Stimulated activated CD8-positive, alpha-beta memory T cell treated with anti-CD3 and anti-CD28 coated beads, Interleukin-15, amount 100 ng/mL, for 1 hour (primary cell): ENCODE measurements around the gene QRICH2.
"Not testable (repeated sequence)": the region's sequence is repeated elsewhere in the genome, so short reads cannot be mapped to it uniquely, and the experiment has no call there.

ENCODE experiments used
- DNase-seq: peaks from one replicate; pipeline ENCODE4 v3.0.0-alpha.2; 2020; ENCODE audit warnings: low read depth

Gene QRICH2

DNA sequence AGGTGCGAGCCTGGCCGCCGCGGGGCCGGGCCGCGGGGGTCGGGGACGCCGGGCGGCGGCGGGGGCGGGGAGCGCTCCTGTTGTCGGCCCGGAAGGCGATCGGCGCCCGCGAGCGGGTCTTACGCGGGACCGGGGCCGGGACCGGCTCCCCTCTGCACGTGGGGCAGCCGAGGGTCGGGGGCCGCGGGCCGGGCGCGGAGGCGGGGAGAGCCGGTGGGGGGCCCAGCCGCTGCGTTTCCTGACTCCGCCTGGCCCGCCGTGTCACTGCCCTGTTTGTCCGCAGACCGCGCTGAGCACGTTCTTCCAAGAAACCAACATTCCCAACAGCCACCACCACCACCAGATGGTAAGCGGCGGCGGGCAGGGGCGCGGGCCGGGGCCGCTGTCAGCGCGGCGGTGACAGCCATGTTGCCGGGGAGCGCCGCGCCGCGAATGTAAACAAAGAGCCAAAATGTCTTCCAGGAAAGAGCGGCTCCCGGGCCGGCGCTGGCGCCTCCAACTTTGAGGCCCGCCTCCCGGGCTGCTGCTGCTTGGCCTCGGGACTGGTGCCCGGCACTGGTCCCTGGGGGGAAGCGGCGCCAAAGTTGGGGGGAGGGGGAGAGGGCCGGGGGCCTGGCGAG is 42.3 kb downstream of the QRICH2 start:
- DNase-seq, result no peak

DNA sequence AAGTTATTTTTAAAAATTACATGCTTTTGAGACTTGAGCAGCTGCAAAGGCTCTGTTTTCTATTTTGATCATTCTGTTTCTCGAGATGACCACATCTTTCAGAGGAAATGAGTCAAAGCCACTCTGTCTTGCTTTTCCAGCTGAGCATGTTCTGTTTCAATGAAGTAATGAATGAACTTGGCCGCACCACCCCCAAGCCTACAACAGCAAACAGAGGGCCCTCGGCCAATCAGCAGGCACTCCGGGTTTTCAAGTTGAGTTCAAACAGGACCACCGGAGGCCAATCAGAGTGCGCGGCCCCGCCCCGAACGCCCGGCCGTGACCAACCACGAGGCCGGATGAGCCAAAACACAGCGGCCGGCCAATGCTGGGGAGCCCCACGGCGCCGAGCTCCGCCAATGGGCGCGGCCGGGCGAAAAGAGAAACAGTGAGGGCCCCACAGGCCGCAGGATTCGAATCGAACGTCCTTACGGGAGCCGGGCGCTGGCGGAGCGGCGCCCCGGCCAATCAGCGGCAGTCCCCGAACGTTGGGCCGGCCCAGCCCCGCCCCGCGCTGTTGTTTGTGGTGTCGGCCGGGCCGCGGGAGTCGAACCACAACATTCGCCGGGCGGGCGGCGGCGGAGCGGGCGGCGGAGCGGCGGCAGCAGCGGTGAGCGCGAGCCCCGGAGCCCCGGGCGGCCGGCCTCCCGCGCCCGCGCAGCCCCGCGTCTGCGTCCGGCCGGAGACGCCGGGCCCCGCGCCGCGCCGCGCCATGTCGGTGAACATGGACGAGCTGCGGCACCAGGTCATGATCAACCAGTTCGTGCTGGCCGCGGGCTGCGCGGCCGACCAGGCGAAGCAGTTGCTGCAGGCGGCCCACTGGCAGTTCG is 43.1 kb downstream of the QRICH2 start, which contains the start of gene UBALD2:
UBALD2 (plus strand) TSS at position 594 of the 869 bp plus-strand sequence; CDS start at position 752, 158 bp downstream.
- DNase-seq, result peak; percentile 96

DNA sequence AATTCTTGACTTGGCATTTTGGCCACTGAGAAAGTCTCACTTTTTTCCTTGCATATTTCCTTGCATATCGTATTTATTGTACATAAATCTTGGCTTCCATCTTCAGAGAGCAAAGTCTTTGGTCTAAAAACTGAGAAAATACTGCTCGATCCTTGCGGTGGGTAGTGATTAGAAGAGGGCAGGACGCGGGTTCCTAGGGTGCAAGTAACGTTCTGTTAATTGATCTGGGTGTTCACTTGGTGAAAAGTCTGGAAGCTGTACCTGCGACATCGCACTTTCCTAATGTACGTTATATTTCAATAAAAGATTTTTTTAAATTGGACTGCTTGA is 43.7 kb downstream of the QRICH2 start:
- DNase-seq, result no peak

DNA sequence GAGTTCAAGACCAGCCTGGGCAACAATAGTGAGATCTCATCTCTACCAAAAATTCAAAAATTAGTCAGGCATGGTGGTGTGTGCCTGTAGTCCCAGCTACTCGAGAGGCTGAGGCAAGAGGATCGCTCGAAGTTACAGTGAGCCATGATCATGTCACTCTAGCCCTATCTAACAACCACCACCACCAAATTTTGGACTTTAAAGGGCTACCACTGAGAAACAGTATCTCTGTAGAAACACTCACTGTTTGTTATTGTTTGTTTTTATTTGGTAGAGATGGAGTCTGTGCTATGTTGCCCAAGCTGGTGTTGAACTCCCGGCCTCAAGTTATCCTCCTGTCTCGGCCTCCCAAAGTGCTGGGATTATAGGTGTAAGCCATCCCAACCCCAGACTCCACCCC is 44.2 kb downstream of the QRICH2 start:
- no peak for DNase-seq

DNA sequence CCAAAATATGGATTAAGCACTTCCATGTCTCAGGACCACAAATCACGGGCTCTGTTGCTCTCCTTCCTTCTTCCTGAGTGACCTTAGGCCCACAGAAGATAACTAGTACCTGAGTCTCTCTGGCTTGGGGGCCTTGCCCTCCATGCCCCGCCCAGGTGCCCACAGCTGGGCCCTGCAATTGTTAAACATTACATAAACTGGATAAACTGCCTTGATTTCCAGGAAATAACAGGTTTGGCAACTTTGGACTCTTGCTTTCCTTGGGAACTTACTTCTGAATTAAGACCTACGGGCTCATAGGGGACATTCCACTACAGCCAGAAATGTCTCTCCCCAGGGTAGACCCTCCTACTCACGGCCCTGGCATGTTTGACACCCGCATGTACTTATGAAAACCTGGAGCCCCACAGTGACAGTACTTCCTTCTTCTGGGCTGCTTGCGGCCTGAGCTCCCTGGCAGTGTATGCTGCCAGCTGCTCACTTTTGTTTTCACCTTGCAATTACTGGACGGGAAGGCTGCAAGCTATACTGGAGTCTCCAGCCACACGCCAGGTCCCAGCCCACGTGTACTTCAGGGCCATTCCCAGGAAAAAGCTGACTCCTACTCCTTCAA is 45.2 kb downstream of the QRICH2 start:
- no peak for DNase-seq

DNA sequence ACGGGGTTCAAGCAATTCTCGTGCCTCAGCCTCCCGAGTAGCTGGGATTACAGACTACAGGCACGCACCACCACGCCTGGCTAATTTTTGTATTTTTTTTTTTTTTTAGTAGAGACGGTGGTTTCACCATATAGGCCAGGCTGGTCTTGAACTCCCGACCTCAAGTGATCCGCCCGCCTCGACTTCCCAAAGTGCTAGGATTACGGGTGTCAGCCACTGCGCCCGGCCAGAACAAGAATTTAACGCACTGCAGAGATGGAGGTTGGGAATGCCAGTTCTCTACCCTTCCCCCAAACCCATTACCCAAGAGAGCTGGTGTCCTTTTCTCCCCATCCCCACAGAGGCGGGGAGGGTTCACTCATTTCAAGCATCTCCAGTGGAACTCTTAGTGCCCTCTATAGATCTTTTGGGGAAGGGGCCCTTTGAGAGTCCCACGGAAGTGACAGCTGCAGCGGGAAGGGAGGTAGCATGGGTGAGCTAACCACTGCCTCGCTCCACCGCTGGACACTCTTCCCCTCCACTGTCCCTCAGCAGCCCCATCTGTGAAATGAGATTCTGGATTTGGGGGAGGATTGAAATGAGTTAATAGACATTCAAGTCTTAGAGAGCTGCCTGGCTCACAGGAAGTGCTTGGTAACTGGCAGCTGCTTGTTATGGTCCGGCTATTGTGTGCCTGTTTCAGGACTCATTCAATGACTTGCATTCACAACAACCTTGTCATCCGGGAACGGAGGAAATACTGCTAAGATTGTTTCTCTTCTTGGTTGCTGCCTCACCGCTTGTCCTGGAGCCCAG is 46.5 kb downstream of the QRICH2 start:
- DNase-seq, result no peak

DNA sequence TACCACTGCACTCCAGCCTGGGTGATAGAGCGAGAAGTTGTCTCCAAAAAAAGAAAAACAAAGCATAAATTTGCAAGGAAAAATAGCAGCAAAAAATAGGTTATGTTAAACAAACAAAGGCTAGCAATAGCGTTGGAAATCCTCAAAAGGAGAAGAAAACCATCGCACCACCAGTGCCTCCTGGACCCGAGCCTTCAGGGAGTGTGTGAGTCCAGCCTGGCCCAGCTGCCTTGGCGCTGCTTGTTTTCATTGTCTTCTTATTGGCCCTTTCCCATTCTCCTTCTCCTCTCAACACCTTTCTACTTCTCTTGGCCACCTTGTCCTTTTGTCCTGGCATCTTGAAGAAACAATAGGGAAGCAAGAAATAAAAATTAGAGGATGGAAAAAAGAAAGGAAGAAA is 47.4 kb downstream of the QRICH2 start:
- DNase-seq, result no peak

DNA sequence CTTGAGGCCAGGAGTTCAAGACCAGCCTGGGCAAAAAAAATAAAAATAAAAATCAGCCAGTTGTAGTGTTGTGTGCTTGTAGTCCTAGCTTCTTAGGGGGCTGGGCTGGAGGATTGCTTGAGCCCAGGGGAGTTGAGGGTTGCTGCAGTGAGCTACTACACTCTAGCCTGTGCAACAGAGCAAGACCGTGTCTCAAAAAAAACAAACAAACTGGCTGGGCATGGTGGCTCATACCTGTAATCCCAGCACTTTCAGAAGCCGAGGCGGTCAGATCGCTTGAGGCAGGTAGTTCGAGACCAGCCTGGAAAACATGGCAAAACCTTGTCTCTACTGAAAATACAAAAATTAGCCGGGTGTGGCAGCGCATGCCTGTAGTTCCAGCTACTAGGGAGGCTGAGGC is 47.9 kb downstream of the QRICH2 start:
- DNase-seq, result no peak

DNA sequence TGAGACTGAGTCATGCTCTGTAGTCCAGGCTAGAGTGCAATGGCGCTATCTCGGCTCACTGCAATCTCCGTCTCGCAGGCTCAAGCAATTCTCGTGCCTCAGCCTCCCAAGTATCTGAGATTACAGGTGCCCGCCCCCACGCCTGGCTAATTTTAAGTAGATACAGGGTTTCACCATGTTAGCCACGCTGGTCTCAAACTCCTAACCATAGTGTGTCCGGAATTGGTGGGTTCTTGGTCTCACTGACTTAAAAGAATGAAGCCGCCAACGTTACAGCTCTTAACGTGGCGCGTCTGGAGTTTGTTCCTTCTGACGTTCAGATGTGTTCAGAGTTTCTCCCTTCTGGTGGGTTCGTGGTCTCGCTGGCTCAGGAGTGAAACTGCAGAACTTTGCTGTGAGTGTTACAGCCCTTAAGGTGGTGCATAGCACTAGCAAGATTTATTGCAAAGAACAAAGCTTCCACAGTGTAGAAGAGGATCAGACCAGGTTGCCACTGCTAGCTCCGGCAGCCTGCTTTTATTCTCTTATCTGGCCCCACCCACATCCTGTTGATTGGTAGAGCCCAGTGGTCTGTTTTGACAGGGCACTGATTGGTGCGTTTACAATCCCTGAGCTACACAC is 51.5 kb downstream of the QRICH2 start:
- not testable (repeated sequence) for DNase-seq

DNA sequence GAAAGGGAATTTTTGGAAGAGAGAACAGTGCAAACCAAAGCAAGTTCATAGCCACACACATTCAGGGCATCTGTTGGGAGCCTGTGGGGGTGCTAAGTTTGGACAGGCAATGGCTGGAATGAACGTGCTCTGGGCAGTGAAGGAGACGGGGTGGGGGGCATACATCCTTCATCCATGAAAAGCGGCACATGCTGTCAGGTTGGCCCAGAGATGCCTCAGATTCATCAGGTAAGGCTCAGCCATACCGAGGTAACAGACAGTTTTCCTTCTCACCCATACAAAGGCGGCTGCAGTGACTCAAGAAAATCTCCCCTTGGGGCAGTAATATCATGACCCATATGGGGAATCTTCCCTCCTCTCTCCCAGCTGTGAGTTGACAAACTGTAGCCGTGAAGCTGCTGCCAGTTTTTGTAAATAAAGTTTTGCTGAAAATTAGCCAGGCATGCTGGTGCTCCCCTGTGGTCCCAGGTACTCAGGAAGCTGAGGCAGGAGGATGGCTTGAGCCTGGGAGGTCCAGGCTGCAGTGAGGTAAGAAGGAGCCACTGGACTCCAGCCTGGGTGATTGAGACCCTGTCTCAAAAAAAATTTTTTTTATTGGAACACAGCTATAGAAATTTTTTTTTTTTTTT is 52.2 kb downstream of the QRICH2 start:
- DNase-seq, result no peak

DNA sequence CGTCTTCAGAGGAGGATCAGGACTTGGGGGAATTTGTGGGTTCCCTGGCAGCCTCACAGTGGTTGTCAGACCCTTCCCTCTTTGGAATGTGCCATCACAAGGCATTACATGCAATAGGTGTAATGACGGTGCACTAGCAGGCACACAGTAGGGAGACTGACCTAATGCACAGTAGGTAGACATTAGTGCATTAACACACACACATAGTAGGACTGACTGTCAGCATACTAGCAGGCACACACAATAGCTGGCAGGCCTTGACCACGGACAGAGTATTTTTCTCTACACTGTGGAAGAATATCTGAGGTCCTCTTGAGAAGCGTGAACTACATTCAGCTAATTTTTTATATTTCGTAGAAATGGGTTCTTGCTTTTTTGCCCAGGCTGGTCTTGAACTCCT is 53.8 kb downstream of the QRICH2 start:
- no peak for DNase-seq

DNA sequence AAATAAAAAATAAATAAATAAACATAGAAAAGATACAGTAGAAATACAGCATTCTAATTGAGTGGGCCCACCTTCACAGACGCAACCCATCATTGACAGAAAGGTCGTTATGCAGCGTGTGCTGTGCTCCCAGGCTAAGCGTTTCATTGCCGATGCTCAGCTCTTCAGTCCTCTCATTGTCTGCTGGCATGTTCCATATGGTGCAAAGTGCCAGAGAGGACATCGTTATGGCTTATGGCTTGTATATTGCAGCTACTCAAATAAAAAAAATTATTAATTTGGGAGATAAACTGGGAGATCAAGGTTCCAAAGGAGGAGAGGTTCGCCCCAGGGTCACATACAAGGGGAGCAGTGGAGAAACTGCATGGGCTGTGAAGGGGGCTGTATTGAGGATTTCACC is 54.2 kb downstream of the QRICH2 start:
- DNase-seq, result no peak

DNA sequence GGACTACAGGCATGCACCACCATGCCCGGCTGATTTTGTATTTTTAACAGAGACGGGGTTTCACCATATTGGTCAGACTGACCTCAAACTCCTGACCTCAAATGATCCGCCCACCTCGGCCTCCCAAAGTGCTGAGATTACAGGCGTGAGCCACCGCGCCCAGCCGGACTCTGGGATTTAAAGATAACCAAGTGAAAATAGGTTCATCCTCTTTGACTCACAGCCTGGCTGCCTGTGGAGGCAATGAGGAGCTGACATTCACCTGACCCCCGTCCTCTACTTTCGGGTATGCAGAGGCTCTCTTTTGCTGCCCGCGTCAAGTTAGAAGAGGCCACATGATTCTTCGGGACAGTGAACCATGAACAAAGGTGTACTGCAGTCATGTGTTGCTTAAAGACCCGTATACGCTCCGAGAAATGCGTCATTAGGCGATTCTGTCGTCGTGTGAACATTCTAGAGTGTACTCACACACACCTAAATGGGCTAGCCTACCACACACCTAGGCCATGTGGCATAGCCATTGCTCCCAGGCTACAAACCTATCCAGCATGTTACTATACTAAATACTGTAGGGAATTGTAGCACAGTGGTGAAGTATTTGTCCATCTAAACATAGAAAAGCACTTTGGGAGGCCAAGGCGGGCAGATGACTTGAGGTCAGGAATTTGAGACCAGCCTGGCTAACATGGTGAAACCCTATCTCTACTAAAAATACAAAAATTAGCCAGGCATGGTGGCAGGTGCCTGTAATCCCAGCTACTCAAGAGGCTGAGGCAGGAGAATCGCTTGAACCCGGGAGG is 54.9 kb downstream of the QRICH2 start:
- not testable (repeated sequence) for DNase-seq

DNA sequence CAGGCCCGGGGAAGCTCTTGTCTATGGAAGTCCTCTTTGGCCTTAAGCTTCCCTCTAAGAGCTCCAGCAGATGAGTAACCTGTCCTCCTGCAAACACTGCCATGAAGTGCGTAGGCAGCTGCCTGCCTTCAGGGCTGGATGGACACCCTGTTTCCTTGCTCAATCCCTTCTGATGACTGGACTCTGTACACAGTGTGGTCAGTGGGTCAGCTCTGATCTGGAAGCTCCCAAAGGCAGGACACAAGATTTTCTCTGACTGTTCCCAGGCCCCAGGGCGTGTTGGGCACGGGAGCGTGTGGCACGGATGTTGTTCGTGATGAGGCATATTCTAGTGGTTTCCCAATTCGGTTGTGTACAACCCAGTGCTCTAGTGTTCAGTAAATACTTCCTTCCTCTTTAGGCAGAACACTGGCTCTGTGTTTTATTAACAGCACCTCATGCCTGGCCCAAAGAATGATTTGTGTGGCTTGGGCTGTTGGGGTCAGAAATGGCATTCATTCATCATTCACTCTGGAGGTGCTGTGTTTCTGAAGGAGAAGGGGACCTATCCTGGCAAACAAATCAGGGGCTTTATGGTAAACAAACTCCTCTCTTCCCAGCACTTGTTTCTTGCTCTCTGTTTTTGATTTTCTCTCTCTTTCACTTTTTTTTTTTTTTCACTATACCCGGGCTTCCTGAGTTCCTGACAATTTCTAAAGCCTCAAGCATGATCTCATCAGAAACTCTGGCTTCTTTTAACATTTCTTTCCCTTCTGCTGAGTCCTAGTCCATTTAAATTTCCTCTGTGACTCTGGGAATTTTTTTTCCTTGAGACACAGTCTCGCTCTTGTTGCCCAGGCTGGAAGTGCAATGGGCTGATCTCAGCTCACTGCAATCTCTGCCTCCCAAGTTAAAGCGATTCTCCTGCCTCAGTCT is 55.8 kb downstream of the QRICH2 start:
- DNase-seq, result no peak

DNA sequence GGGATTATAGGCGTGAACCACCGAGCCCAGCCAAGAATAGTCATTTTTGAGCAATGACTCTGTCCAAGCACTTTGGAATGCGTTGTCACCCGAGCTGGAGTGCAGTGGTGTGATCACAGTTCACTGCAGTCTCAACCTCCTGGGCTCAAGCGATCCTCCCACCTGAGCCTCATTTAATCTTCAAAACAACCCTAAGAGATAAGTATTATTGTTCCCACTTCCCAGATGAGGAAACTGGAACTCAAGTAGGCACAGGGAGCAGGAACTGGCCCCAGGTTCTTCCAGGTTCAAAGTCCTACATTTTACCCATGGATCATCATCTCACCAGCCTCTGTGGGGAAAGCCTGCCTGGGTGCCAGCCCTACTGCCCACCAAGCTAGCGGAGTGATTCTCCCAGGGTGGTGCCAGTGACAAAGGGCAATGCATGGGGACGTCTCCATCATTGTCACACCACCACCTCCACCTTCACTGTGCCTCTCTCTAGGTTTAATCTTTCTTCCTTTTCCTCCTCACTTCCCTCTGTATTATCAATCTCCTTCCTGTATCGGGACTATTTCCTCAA is 56.5 kb downstream of the QRICH2 start:
- DNase-seq, result no peak

DNA sequence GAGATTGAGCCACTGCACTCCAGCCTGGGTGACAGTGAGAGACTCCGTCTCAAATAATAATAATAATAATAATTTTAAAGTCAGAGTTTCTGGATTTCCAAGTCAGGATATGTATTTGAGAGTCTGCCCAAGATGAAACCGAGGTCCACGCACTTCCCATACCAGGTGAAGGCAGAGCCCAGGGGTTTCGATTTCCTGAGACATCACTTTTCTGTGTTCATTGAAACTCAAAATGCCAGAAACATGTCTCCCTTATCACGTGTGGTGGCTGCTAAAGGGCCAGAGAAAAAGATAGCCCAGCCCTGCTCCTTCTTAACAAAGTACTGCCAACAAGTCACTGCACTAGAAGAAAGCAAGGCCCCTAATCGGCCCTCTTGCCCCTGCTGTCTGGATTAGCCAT is 57.9 kb downstream of the QRICH2 start:
- no peak for DNase-seq

DNA sequence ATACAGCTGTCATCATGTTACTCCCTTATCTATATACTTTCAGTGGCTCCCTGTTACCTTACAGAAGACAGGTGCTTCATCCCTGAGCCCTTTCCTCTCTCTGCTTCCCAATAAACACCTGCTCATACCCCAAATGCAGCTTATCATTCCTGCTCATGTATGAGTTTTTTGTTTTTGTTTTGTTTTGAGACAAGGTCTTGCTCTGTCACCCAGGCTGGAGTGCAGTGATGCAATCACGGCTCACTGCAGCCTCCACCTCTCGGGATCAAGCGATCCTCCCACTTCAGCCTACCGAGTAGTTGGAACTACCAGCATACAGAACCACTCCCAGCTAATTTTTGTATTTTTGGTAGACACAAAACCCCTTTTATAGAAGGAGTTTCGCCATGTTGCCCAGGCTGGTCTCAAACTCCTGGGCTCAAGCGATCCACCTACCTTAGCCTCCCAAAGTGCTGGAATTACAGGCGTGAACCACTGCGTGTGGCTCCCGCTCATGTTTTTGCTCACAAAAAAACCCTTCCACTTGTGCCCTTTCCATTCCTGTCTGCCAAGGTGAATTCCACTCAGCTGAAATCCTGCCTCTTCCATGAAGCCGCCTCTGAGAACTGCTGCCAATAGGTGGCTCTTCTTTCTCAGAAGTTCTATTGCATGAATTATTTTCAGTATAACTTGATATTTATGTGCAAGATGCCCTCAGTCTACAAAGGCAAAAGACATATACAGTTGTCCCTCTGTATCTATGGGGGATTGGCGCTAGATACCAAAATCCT is 59.9 kb downstream of the QRICH2 start:
- DNase-seq, result no peak

DNA sequence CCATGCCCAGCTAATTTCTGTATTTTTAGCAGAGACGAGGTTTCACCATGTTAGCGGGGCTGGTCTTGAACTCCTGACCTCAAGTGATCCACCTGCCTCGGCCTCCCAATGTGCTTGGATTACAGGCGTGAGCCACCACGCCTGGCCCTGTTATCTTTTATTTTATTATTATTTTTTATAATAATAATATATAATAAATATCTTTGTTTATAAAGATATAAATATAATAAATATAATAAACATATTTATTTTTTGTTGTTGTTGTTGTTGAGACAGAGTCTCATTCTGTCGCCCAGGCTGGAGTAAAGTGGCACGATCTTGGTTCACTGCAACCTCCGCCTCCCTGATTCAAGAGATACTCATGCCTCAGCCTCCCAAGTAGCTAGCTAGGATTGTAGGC is 60.8 kb downstream of the QRICH2 start:
- DNase-seq, result no peak
